ENCODE data around the gene ACVR1B. TPM values are rescaled to one million over a fixed set of nuclear protein-coding genes. Genes with fewer than 3 reads are reported as not detected.

The ACVR1B gene
- total and polyA plus RNA-seq, 2 of the 8 experiments (the other 6 are each of a cell fraction or from before 2014, with no cell fraction given), result 16.0 to 19.2 TPM

GRCh38 chr12:51976376-51977160 is 25.1 kb downstream of the ACVR1B start:
- Histone ChIP-seq H3K9ac (replicated peaks in 1 of 4; ENCODE audit: extremely low read depth in 1 of 4, low read depth in 3 of 4, low read length in 3 of 4) (no peak overlapping the region), H3K18ac (ENCODE audit: extremely low read depth, low read length) (no peak overlapping the region), H2AK5ac (ENCODE audit: low read depth, low read length) (no peak overlapping the region), H3K9me3 (ENCODE audit: insufficient read depth in 2 of 2, low read depth in 1 of 2, low read length in 1 of 2) (no peaks in the 10 kb centered on the region), H3K23ac (ENCODE audit: insufficient read length) (no peak overlapping the region), H3K79me2 (ENCODE audit: control insufficient read depth in 1 of 2, insufficient read depth in 2 of 2, low read length in 2 of 2) (peaks cover 0 to 6% of the 10 kb centered on the region in 2 experiments; a peak in 1 of 4 replicates), H2BK120ac (replicated peaks; ENCODE audit: low read depth, low read length) (no peak overlapping the region), H2BK5ac (ENCODE audit: low read depth, low read length) (no peak overlapping the region), H2BK15ac (ENCODE audit: low read length) (no peak overlapping the region), H3K27ac (ENCODE audit: low read depth, low read length) (no peak overlapping the region), H4K20me1 (replicated peaks in 1 of 2; ENCODE audit: control insufficient read depth in 1 of 2, insufficient read depth in 2 of 2, low read length in 2 of 2) (peaks cover 6 to 16% of the 10 kb centered on the region in 2 experiments), H3K4ac (replicated peaks; ENCODE audit: insufficient read length, low read depth, low read length) (no peak overlapping the region), H3K56ac (replicated peaks; ENCODE audit: insufficient read length, low read depth, low read length) (no peak overlapping the region), H2BK20ac (ENCODE audit: low read length) (no peak overlapping the region), H4K5ac (ENCODE audit: insufficient read length, low read depth, low read length) (no peak overlapping the region), H3K79me1 (ENCODE audit: low read depth, low read length) (peaks cover 4% of the 10 kb centered on the region; the same call in 1 of the 2 replicates), H3K4me1 (replicated peaks in 1 of 4; ENCODE audit: control insufficient read depth in 3 of 4, insufficient read depth in 4 of 4, low read length in 3 of 4) (peaks cover 3 to 8% (median 5%) of the 10 kb centered on the region in 4 experiments; a peak in 5 of 7 replicates), H3K36me3 (ENCODE audit: control insufficient read depth in 2 of 4, insufficient read depth in 4 of 4, low read length in 3 of 4) (peaks cover 2 to 17% (median 11%) of the 10 kb centered on the region in 4 experiments; a peak in 7 of 8 replicates), H2AFZ (ENCODE audit: low read length) (no peak overlapping the region), H2BK12ac (ENCODE audit: low read depth, low read length) (no peak overlapping the region), H3K4me3 (ENCODE audit: extremely low read depth in 1 of 4, insufficient read depth in 2 of 4, low read depth in 3 of 4, low read length in 4 of 4) (no peak overlapping the region), H4K8ac (ENCODE audit: extremely low read depth, insufficient read depth, low read length) (no peak overlapping the region), H3K4me2 (ENCODE audit: insufficient read depth in 1 of 2, low read depth in 2 of 2, low read length in 2 of 2) (no peak overlapping the region), H3K23me2 (ENCODE audit: low read depth, low read length) (no peaks in the 10 kb centered on the region), H3K27me3 (replicated peaks in 1 of 4; ENCODE audit: control insufficient read depth in 3 of 4, extremely low read depth in 1 of 4, insufficient read depth in 3 of 4, low read length in 3 of 4) (no peaks in the 10 kb centered on the region), H3K14ac (ENCODE audit: insufficient read length) (no peak overlapping the region), H4K91ac (replicated peaks; ENCODE audit: insufficient read length, low read length) (no peak overlapping the region)
- DNase-seq (ENCODE audit: low read depth in 1 of 2, low spot score in 2 of 2) (no peak), FAIRE-seq (no peak)
- ChIA-PET CTCF (ENCODE audit: partially characterized antibody) (interaction anchor here (0.6 to 4.0 kb wide), 16 partner anchors 10 to 150 kb away, joined by 3 to 20 read pairs (median 5); no protein-coding TSS in a partner anchor), POLR2A (ENCODE audit: partially characterized antibody) (interaction anchor here (1.3 kb wide), 1 partner anchor 25 kb away, joined by 3 read pairs; the partner anchor contains the start of gene ACVR1B)
- 96% methylated on average over 10 of the region's 10 CpGs; no CpG with 5 or more reads in 1 of the 2 experiments for WGBS, 2 experiments (ENCODE audit: extremely low coverage in 1 of 2, insufficient coverage in 1 of 2, insufficient read length in 1 of 2, insufficient replicate concordance in 2 of 2, low coverage in 1 of 2, low lambda C conversion rate in 2 of 2, missing lambda C conversion rate in 1 of 2)
- no peak for TF ChIP-seq TEAD4 (IDR thresholded peaks at IDR 0.05; ENCODE audit: low read depth, low read length)
- no peak for TF ChIP-seq BACH1 (IDR thresholded peaks at IDR 0.05; ENCODE audit: low read length)
- no peak for TF ChIP-seq KDM4A (IDR thresholded peaks at IDR 0.05; ENCODE audit: low read depth, low read length, severe bottlenecking)
- TF ChIP-seq RXRA (IDR thresholded peaks at IDR 0.05; ENCODE audit: insufficient read depth, low read depth, low read length), result no peak
- no peak for TF ChIP-seq JUND (IDR thresholded peaks at IDR 0.05; ENCODE audit: low read length)
- TF ChIP-seq KDM1A (IDR thresholded peaks at IDR 0.05; ENCODE audit: borderline replicate concordance, low read length), result no peak
- TF ChIP-seq POLR2AphosphoS5 (IDR thresholded peaks at IDR 0.05; ENCODE audit: low read depth, low read length), result no peak
- TF ChIP-seq TBP (IDR thresholded peaks at IDR 0.05; ENCODE audit: low read depth, low read length), result no peak
- no peak for TF ChIP-seq CBX5 (IDR thresholded peaks at IDR 0.05; ENCODE audit: low read depth, low read length)
- no peak for TF ChIP-seq CTCF (IDR thresholded peaks at IDR 0.05; ENCODE audit: control extremely low read depth in 1 of 3, insufficient read depth in 1 of 3, low read depth in 1 of 3, low read length in 3 of 3)
